Smooth muscle cell (in vitro differentiated cells): Measurements from ENCODE around the gene GUCY2D. TPM values are rescaled to one million over a fixed set of nuclear protein-coding genes. Genes with fewer than 3 reads are reported as not detected.

ENCODE experiments used
- DNase-seq: peaks from one replicate; lab custom pipeline; 2025; ENCODE audit not compliant: unreplicated experiment; lab: John Stamatoyannopoulos, UW
- H2AFZ ChIP-seq: fragments of 200-600 bp; sonication (generic); 2 replicates; pipeline ENCODE4 v1.6.0; 2016; ENCODE audit warnings: antibody characterized with exemption, low read depth, mild to moderate bottlenecking
- H3F3A ChIP-seq: fragments of 200-600 bp; sonication (generic); 2 replicates; pipeline ENCODE4 v1.6.0; 2017; ENCODE audit warnings: antibody characterized with exemption, low read depth
- H3K27ac ChIP-seq: fragments of 200-600 bp; sonication (generic); 2 replicates; pipeline ENCODE4 v1.5.1; 2016; ENCODE audit warnings: low read depth, mild to moderate bottlenecking
- H3K27me3 ChIP-seq: fragments of 200-600 bp; sonication (generic); 2 replicates; pipeline ENCODE4 v1.6.1; 2016; ENCODE audit warnings: low read depth, mild to moderate bottlenecking
- H3K36me3 ChIP-seq: fragments of 200-600 bp; sonication (generic); 2 replicates; pipeline ENCODE4 v1.5.1; 2016; ENCODE audit warnings: low read depth
- H3K4me1 ChIP-seq: fragments of 200-600 bp; sonication (generic); 2 replicates; pipeline ENCODE4 v1.5.1; 2016; ENCODE audit warnings: low read depth
- H3K4me2 ChIP-seq: fragments of 200-600 bp; sonication (generic); 2 replicates; pipeline ENCODE4 v1.6.0; 2016; ENCODE audit warnings: mild to moderate bottlenecking
- H3K4me3 ChIP-seq: fragments of 200-600 bp; sonication (generic); 2 replicates; pipeline ENCODE4 v1.5.1; 2016; ENCODE audit warnings: mild to moderate bottlenecking
- H3K79me2 ChIP-seq: fragments of 200-600 bp; sonication (generic); 2 replicates; pipeline ENCODE4 v1.6.0; 2016; ENCODE audit warnings: low read depth, mild to moderate bottlenecking
- H3K9ac ChIP-seq: fragments of 200-600 bp; sonication (generic); 2 replicates; pipeline ENCODE4 v1.6.0; 2016; ENCODE audit warnings: low read depth
- H3K9me3 ChIP-seq: fragments of 200-600 bp; sonication (generic); replicated peaks from 2 replicates; pipeline ENCODE4 v1.5.1; 2016; ENCODE audit warnings: low read depth
- H4K20me1 ChIP-seq: fragments of 200-600 bp; sonication (generic); 2 replicates; pipeline ENCODE4 v1.6.0; 2016; ENCODE audit warnings: low read depth
- CTCF ChIP-seq: fragments of 200-600 bp; sonication (generic); IDR thresholded peaks from 2 replicates; pipeline ENCODE4 v1.5.1; 2017; ENCODE audit warnings: borderline replicate concordance, mild to moderate bottlenecking, antibody characterized with exemption; ENCODE audit not compliant: insufficient read depth, poor library complexity, severe bottlenecking
- WGBS: methylation state at CpG from one replicate; pipeline ENCODE4 v1.1.7; 2016; ENCODE audit warnings: low lambda C conversion rate; 5-methylcytosine and 5-hydroxymethylcytosine counted together
- polyA plus RNA-seq: library from polyadenylated mRNA; unstranded; fragments of >200 nt; fragmentation: Nextera tagmentation; extraction: Ambion mirVana; gene quantifications from 2 replicates; pipeline ENCODE4 v1.2.1, GENCODE V29; 2016
- total RNA-seq: library from RNA; depleted of rRNA; stranded (reverse); fragments of >200 nt; gene quantifications from 2 replicates; pipeline ENCODE4 v1.2.3, GENCODE V29; 2014

Gene GUCY2D
- total and polyA plus RNA-seq, 2 experiments from 2014 or later = 0.57 TPM; not detected in 1

- Histone ChIP-seq H2AFZ (no peak overlapping the region), H3K4me2 (no peak overlapping the region), H3K27ac (no peak overlapping the region), H3K27me3 (no peaks in the 10 kb centered on the region), H3K4me1 (no peaks in the 10 kb centered on the region), H4K20me1 (no peaks in the 10 kb centered on the region), H3F3A (no peaks in the 10 kb centered on the region), H3K36me3 (no peaks in the 10 kb centered on the region), H3K9ac (no peak overlapping the region), H3K9me3 (no peaks in the 10 kb centered on the region), H3K4me3 (no peak overlapping the region), H3K79me2 (no peaks in the 10 kb centered on the region)
- WGBS = 93% methylated on average over 1 of the region's 1 CpG
- no peak for DNase-seq
- TF ChIP-seq CTCF = no peak
These were observed 29.5 kb downstream of the GUCY2D start for GRCh38 chr17:8031950-8032349.

- 89% methylated on average over 2 of the region's 2 CpGs for WGBS
- H3K27ac ChIP-seq = no peak overlapping the region
- no peaks in the 10 kb centered on the region for H3K79me2 ChIP-seq
- no peaks in the 10 kb centered on the region for H3K27me3 ChIP-seq
- H3K4me1 ChIP-seq = no peaks in the 10 kb centered on the region
- H3F3A ChIP-seq = no peaks in the 10 kb centered on the region
- H3K36me3 ChIP-seq = no peaks in the 10 kb centered on the region
- DNase-seq = no peak
- no peaks in the 10 kb centered on the region for H3K9me3 ChIP-seq
- no peak overlapping the region for H3K9ac ChIP-seq
- H2AFZ ChIP-seq = no peak overlapping the region
- no peak overlapping the region for H3K4me3 ChIP-seq
- H4K20me1 ChIP-seq = no peaks in the 10 kb centered on the region
- TF ChIP-seq CTCF = no peak
- no peak overlapping the region for H3K4me2 ChIP-seq
These were observed 30.0 kb downstream of the GUCY2D start for GRCh38 chr17:8032442-8032841.

- H3K4me1 ChIP-seq = no peaks in the 10 kb centered on the region
- H4K20me1 ChIP-seq = no peaks in the 10 kb centered on the region
- no peaks in the 10 kb centered on the region for H3K79me2 ChIP-seq
- H3K9me3 ChIP-seq = no peaks in the 10 kb centered on the region
- H3F3A ChIP-seq = no peaks in the 10 kb centered on the region
- H3K27ac ChIP-seq = no peak within 1 kb of the TSS
- H3K9ac ChIP-seq = no peak within 1 kb of the TSS
- peak within 1 kb of the TSS; percentile 15 for H3K4me3 ChIP-seq
- no peaks in the 10 kb centered on the region for H3K36me3 ChIP-seq
- H3K27me3 ChIP-seq = no peaks in the 10 kb centered on the region
- H3K4me2 ChIP-seq = peak within 1 kb of the TSS; percentile 1
- no peak within 1 kb of the TSS for H2AFZ ChIP-seq
- DNase-seq = no peak
- no peak for TF ChIP-seq CTCF
- WGBS = 51% methylated on average over 21 of the region's 37 CpGs
These were observed 36.7 kb downstream of the GUCY2D start, which contains the start of gene ALOX15B for GRCh38 chr17:8038954-8039610. ALOX15B (plus strand) TSS chr17:8039059; CDS start chr17:8039156, 97 bp downstream.

DNA sequence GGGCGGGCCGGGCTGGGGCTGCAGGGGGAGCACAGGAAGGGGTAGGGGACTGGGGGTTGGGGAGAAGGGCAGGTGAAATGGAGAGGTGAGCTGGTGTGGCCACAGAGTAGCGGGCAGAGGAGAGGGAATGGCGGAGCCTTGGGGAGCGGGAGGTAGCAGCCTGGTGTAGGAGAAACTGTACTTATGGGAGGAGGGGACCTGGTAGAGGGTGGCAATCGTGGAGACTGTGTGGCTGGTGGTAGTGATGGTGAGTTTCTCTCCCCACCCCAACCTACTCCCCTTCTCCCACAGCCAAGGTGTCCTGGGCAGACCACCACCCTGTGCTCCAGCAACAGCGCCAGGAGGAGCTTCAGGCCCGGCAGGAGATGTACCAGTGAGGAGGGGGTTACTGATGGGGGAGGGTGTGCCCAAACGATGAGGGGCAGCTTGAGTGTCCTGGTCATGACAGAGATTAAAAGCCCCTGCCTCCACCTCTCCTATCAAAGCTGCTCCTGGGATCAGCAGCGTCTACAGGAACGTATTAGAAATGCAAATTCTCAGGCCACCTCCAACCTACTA is 37.3 kb downstream of the GUCY2D start:
- no peaks in the 10 kb centered on the region for H4K20me1 ChIP-seq
- H3K9ac ChIP-seq = no peak overlapping the region
- no peak overlapping the region for H3K4me3 ChIP-seq
- H3K4me1 ChIP-seq = no peaks in the 10 kb centered on the region
- H3K9me3 ChIP-seq = no peaks in the 10 kb centered on the region
- H3K36me3 ChIP-seq = no peaks in the 10 kb centered on the region
- WGBS = 74% methylated on average over 9 of the region's 11 CpGs
- no peak overlapping the region for H3K4me2 ChIP-seq
- no peaks in the 10 kb centered on the region for H3F3A ChIP-seq
- no peak for DNase-seq
- H3K79me2 ChIP-seq = no peaks in the 10 kb centered on the region
- no peak overlapping the region for H3K27ac ChIP-seq
- H2AFZ ChIP-seq = no peak overlapping the region
- H3K27me3 ChIP-seq = no peaks in the 10 kb centered on the region
- TF ChIP-seq CTCF = no peak
